GM18861 (cell line): ENCODE measurements around the gene KL.

Source experiments
- ATAC-seq: cut with Tn5 transposase; IDR thresholded peaks from one replicate; pipeline ENCODE4 v1.9.1; 2021; ENCODE audit not compliant: unreplicated experiment

Gene KL

DNA sequence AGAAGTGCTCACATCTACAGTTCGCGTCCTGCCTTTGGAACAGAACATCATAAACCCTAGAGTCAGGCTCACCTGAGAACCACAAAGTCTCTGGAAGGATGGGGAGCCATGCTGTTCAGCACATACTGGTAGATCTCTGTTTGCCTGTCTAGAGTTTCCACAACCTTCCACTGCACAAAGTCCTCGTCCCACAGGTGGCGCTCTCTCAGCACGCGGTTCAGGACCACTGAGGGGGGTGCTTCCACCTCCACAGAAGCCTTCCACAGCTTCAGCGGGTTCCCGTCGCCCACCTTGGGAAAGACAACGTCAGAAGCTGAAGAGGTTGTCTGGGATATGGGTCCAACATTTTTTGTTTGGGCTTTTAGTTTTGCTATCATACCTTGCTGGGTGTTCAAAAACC, 93.6 kb downstream of the KL start:
- ATAC-seq = no peak

DNA sequence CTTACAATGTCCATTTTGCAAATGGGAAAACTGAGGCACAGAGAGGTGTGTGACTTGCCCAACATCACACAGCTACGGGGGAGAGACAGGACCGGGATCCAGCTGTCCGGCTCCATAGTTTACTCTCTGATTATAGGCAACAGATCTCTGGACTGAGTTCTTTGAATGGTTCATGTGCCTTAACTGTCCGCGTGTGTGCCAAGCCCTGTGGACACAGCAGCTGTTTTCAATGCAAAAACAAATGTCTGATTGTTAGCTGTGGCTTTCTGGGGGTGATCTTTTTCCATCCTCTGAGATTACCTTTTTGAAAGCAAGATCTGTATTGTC, 94.1 kb downstream of the KL start:
- no peak for ATAC-seq

DNA sequence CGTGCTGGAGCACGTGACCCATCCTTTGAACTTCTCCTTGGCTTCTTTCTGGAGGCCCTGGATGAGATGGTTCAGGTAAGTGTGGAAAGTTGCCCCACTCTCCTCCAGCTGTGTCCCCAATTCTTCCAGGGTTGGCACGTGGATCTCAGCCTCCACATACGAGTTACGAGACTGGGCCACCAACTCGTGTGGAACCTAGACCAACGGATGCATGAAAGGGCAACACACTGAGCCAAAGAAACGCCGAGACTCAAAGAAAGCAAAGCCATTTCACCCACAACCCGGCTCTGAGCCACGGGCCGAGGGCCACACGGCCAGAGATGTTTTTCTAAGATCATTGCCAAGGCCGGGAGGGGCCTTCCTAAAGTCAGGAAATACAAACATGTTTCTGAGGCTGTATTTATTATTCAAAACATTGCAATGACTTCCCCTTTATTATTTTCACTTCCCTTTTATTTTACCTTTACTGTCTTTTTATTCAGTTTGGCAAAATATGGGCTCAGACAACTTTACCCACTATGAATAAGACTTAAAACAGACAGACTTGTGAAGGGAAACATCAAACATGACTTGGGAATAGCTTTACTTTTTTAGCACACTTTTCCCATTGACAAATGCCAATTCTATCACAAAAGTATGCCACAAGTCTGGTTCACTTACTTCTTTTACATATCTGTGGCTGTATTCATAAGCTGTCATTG, 94.6 kb downstream of the KL start:
- ATAC-seq = peak; percentile 50

DNA sequence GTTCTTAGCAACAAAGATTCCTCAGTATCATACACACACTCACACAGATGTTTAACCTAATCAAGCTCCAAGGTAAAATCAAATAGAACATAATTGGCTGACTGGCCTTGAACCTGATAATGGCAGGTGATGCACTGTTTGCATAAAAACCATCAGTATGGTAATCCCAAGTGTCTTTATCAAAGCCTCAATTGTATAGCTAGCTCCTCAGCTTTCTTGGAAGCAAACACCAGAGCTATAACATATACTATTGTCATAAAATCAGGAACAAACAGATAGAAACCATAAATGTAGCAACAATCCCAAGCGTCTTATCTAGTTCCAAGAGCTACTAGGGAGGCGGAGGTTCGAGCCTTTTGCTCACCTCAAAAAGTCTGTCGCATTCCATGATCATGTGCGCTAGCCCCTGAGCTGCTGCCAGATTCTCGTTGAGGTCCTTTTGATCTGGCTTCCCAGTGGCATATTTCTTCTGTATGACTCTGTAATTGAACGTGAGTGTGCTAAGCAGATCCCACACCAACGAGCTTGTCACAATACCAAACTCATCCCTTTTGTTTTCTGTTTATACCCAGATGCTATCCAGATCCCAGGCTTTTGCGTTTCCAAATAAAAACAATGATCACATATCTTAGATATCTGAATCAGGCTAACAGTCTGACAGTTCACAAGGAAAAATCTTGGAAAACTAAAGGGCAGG, 95.3 kb downstream of the KL start:
- peak; percentile 10 for ATAC-seq

DNA sequence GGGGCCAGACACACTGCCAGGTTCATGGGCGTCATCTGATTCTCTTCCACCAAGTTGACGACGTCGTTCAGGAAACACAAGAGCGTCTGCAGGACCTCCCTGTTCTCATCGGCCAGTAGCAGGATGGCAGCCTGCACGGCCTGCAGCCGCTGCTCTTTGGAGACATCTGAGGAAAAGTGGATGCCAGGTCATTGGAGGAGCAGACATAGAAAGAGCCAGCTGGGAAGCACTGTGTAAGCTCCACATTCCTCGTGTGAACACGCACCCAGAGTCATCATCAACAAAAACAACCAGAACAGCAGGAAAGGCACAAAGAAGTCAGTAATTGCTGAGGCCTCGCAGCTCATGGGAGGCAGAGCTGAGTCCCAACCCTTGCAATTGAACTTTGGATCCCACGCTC, 96.5 kb downstream of the KL start:
- ATAC-seq = no peak

DNA sequence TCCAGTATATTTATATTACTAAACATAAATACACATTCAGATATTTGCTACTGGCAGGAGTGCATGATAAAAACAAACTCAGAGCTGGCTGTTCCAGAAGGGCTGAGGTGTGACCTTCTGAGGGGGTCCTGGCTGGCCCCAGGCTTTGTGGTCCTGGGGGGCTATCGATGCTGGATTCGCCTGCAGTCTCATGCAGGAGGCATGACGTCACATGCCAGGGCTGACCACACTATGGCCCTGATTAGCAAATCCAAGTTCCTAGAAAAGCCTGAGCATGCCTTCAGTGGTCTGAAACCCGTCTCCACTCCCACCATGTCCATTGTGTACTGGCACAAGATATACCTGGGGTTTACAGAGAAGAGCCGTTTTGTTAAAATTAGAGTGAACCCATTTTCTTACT, 97.9 kb downstream of the KL start:
- no peak for ATAC-seq

DNA sequence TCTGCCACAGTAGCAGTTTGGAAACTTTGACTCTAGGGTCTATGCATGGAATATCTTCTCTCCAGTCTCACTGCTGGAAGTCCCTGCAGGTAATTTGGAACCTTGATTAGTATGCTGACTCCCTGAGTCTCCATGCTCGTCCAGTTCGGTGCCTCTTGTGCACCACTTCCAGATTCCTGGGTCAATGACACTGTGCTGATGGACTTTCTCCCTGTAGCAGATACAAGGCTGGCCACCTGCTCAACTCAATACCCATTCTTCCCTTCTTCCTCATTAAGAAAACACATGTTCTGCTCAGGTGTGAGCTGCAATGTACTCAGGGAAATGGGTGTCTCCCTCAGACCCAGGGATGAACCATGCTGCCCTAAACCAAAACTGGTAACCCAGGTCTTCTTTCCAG, 99.1 kb downstream of the KL start:
- ATAC-seq = no peak
